Measurements from ENCODE around the gene CMTM8.
"Not testable (repeated sequence)": the region's sequence is repeated elsewhere in the genome, so short reads cannot be mapped to it uniquely, and the experiment has no call there.

CMTM8 gene

GRCh38 chr3:32238453-32239306 lies at the start of gene CMTM8:
Gene CMTM8 (plus strand): TSS chr3:32238680. CDS start chr3:32238973, 293 bp downstream.
- peak; percentile 48 for DNase-seq (ENCODE audit: low read depth)

- DNase-seq (ENCODE audit: low read depth), result no peak
Observed at GRCh38 chr3:32189693-32190092, 48.8 kb upstream of the CMTM8 start.

GRCh38 chr3:32190556-32190955 lies 47.9 kb upstream of the CMTM8 start:
- not testable (repeated sequence) for DNase-seq (ENCODE audit: low read depth)

GRCh38 chr3:32193101-32193500 lies 45.4 kb upstream of the CMTM8 start:
- no peak for DNase-seq (ENCODE audit: low read depth)

- DNase-seq (ENCODE audit: low read depth), result no peak
Observed at GRCh38 chr3:32194653-32195052, 43.8 kb upstream of the CMTM8 start.

- DNase-seq (ENCODE audit: low read depth), result no peak
Observed at GRCh38 chr3:32195995-32196540, 42.4 kb upstream of the CMTM8 start.

- DNase-seq (ENCODE audit: low read depth), result no peak
Observed at GRCh38 chr3:32197991-32198390, 40.5 kb upstream of the CMTM8 start.

- no peak for DNase-seq (ENCODE audit: low read depth)
Observed at GRCh38 chr3:32198714-32199113, 39.8 kb upstream of the CMTM8 start.

GRCh38 chr3:32200490-32200889 lies 38.0 kb upstream of the CMTM8 start:
- no peak for DNase-seq (ENCODE audit: low read depth)

- DNase-seq (ENCODE audit: low read depth), result no peak
Observed at GRCh38 chr3:32200992-32201758, 37.3 kb upstream of the CMTM8 start.

- no peak for DNase-seq (ENCODE audit: low read depth)
Observed at GRCh38 chr3:32202496-32202895, 36.0 kb upstream of the CMTM8 start.

- DNase-seq (ENCODE audit: low read depth), result no peak
Observed at GRCh38 chr3:32203854-32204253, 34.6 kb upstream of the CMTM8 start.

- no peak for DNase-seq (ENCODE audit: low read depth)
Observed at GRCh38 chr3:32208447-32208846, 30.0 kb upstream of the CMTM8 start.

GRCh38 chr3:32215185-32215584 lies 23.3 kb upstream of the CMTM8 start:
- DNase-seq (ENCODE audit: low read depth), result no peak

GRCh38 chr3:32216172-32216783 lies 22.2 kb upstream of the CMTM8 start:
- no peak for DNase-seq (ENCODE audit: low read depth)

- no peak for DNase-seq (ENCODE audit: low read depth)
Observed at GRCh38 chr3:32217339-32217738, 21.1 kb upstream of the CMTM8 start.

GRCh38 chr3:32219537-32219936 lies 18.9 kb upstream of the CMTM8 start:
- DNase-seq (ENCODE audit: low read depth), result no peak

- no peak for DNase-seq (ENCODE audit: low read depth)
Observed at GRCh38 chr3:32220006-32220405, 18.5 kb upstream of the CMTM8 start.

GRCh38 chr3:32222950-32223349 lies 15.5 kb upstream of the CMTM8 start:
- no peak for DNase-seq (ENCODE audit: low read depth)

GRCh38 chr3:32224016-32224516 lies 14.4 kb upstream of the CMTM8 start:
- no peak for DNase-seq (ENCODE audit: low read depth)

GRCh38 chr3:32226875-32227500 lies 11.5 kb upstream of the CMTM8 start:
- no peak for DNase-seq (ENCODE audit: low read depth)

- DNase-seq (ENCODE audit: low read depth), result not testable (repeated sequence)
Observed at GRCh38 chr3:32228743-32229142, 9.7 kb upstream of the CMTM8 start.
